Loucy (cell line): ENCODE results near the gene SNRNP40.

Experiments used
- H2AFZ ChIP-seq: fragments of 200-600 bp; sonication (generic); 2 replicates; pipeline ENCODE4 v1.6.0; 2016; ENCODE audit warnings: antibody characterized with exemption, mild to moderate bottlenecking, low read length, moderate library complexity
- H3F3A ChIP-seq: fragments of 200-600 bp; 2 replicates; pipeline ENCODE4 v1.6.0; 2016; ENCODE audit warnings: antibody characterized with exemption, low read depth, mild to moderate bottlenecking
- H3K27me3 ChIP-seq: fragments of 200-600 bp; sonication (generic); 2 replicates; pipeline ENCODE4 v1.6.1; 2014; ENCODE audit warnings: low read length, mild to moderate bottlenecking; ENCODE audit not compliant: insufficient read depth, poor library complexity, severe bottlenecking
- H3K36me3 ChIP-seq: fragments of 200-600 bp; sonication (generic); 2 replicates; pipeline ENCODE4 v1.6.1; 2016; ENCODE audit warnings: low read length; ENCODE audit not compliant: insufficient read depth
- H3K4me1 ChIP-seq: fragments of 200-600 bp; sonication (generic); 2 replicates; pipeline ENCODE4 v1.5.1; 2014; ENCODE audit warnings: low read length, mild to moderate bottlenecking; ENCODE audit not compliant: insufficient read depth, poor library complexity, severe bottlenecking
- H3K4me2 ChIP-seq: fragments of 200-600 bp; sonication (generic); 2 replicates; pipeline ENCODE4 v1.6.0; 2014; ENCODE audit warnings: antibody characterized with exemption, low read length, low read depth, mild to moderate bottlenecking; ENCODE audit not compliant: poor library complexity, severe bottlenecking
- H3K4me3 ChIP-seq: fragments of 200-600 bp; sonication (generic); 2 replicates; pipeline ENCODE4 v1.5.1; 2014; ENCODE audit warnings: low read length, mild to moderate bottlenecking, mixed read lengths; ENCODE audit not compliant: poor library complexity, severe bottlenecking
- H3K79me2 ChIP-seq: fragments of 200-600 bp; sonication (generic); 2 replicates; pipeline ENCODE4 v1.6.1; 2014; ENCODE audit warnings: low read length; ENCODE audit not compliant: insufficient read depth
- H3K9ac ChIP-seq: fragments of 200-600 bp; sonication (generic); 2 replicates; pipeline ENCODE4 v1.6.0; 2014; ENCODE audit warnings: mild to moderate bottlenecking, low read depth, low read length, moderate library complexity; ENCODE audit not compliant: poor library complexity, severe bottlenecking
- H3K9me2 ChIP-seq: fragments of 200-600 bp; sonication (generic); replicated peaks from 2 replicates; pipeline ENCODE4 v1.6.1; 2016; ENCODE audit warnings: low read depth, low read length, mixed read lengths
- H3K9me3 ChIP-seq: fragments of 200-600 bp; sonication (generic); 2 replicates; pipeline ENCODE4 v1.6.1; 2014; ENCODE audit warnings: mild to moderate bottlenecking, antibody characterized with exemption, low read length, low read depth; ENCODE audit not compliant: insufficient read depth
- H4K20me1 ChIP-seq: fragments of 200-600 bp; sonication (generic); 2 replicates; pipeline ENCODE4 v1.6.0; 2014; ENCODE audit warnings: antibody characterized with exemption, low read length, mild to moderate bottlenecking; ENCODE audit not compliant: insufficient read depth, poor library complexity, severe bottlenecking
- CTCF ChIP-seq: fragments of 200-600 bp; sonication (generic); conservative IDR thresholded peaks from 2 replicates; pipeline ENCODE4 v1.5.1; 2014; ENCODE audit warnings: mild to moderate bottlenecking, antibody characterized with exemption, low read length
- EZH2phosphoT487 ChIP-seq: fragments of 200-600 bp; IDR thresholded peaks from 2 replicates; pipeline ENCODE4 v1.6.1; 2018; ENCODE audit warnings: antibody characterized with exemption, mild to moderate bottlenecking, moderate library complexity, borderline replicate concordance

SNRNP40 gene

GRCh38 chr1:31296486-31297276 is at the start of gene SNRNP40, which contains the start of gene ZCCHC17:
TSS of gene SNRNP40 (minus strand) at chr1:31296788. CDS start at chr1:31296751, 37 bp downstream.
TSS of gene ZCCHC17 (plus strand) at chr1:31297032. CDS start at chr1:31310099, 13,067 bp downstream.
- peaks cover 29% of the 10 kb centered on the region for H3K4me1 ChIP-seq
- peak within 1 kb of the TSS; percentile 77 for H2AFZ ChIP-seq
- no peaks in the 10 kb centered on the region for H3K27me3 ChIP-seq
- H3K4me3 ChIP-seq: peak within 1 kb of the TSS; percentile 96
- H3K4me2 ChIP-seq: peak within 1 kb of the TSS; percentile 84
- H3K9me2 ChIP-seq: no peaks in the 10 kb centered on the region
- peaks cover 20% of the 10 kb centered on the region for H4K20me1 ChIP-seq
- peaks cover 81% of the 10 kb centered on the region for H3K79me2 ChIP-seq
- H3K36me3 ChIP-seq: peaks cover 18% of the 10 kb centered on the region
- no peak for TF ChIP-seq EZH2phosphoT487
- no peak for TF ChIP-seq CTCF
- H3F3A ChIP-seq: no peaks in the 10 kb centered on the region
- H3K9me3 ChIP-seq: no peaks in the 10 kb centered on the region
- peak within 1 kb of the TSS; percentile 98 for H3K9ac ChIP-seq

DNA sequence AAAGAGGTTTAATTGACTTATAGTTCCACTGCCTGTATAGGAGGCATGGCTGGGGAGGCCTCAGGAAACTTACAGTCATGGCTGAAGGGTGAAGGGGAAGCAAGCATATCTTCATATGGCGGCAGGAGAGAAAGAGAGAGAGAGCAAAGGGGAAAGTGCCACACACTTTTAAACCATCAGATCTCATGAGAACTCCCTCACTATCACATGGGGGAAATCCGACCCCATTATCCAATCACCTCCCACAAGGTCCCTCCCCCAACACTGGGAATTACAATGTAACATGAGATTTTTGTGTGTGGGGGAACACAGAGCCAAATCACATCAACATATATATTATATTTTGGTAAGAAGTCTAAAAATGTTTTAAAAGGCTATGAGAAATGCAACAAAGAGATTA is 49.0 kb upstream of the SNRNP40 start:
- Histone ChIP-seq H3K79me2 (no peaks in the 10 kb centered on the region), H3K27me3 (no peaks in the 10 kb centered on the region), H3K9me2 (no peaks in the 10 kb centered on the region), H3K9me3 (no peaks in the 10 kb centered on the region), H4K20me1 (no peaks in the 10 kb centered on the region), H3K4me3 (no peak overlapping the region), H3K9ac (no peak overlapping the region), H2AFZ (no peak overlapping the region), H3K4me1 (no peaks in the 10 kb centered on the region), H3F3A (no peaks in the 10 kb centered on the region), H3K36me3 (peaks cover 11% of the 10 kb centered on the region), H3K4me2 (no peak overlapping the region)
- TF ChIP-seq EZH2phosphoT487: no peak
- TF ChIP-seq CTCF: no peak

GRCh38 chr1:31344503-31344902 is 47.9 kb upstream of the SNRNP40 start:
- H3K4me1 ChIP-seq: no peaks in the 10 kb centered on the region
- H3K9ac ChIP-seq: no peak overlapping the region
- no peaks in the 10 kb centered on the region for H3K79me2 ChIP-seq
- H3K36me3 ChIP-seq: peaks cover 11% of the 10 kb centered on the region
- H3F3A ChIP-seq: no peaks in the 10 kb centered on the region
- H3K4me3 ChIP-seq: no peak overlapping the region
- H3K9me2 ChIP-seq: no peaks in the 10 kb centered on the region
- H3K4me2 ChIP-seq: no peak overlapping the region
- TF ChIP-seq EZH2phosphoT487 (no peak), CTCF (no peak)
- H2AFZ ChIP-seq: no peak overlapping the region
- no peaks in the 10 kb centered on the region for H3K9me3 ChIP-seq
- H4K20me1 ChIP-seq: no peaks in the 10 kb centered on the region
- H3K27me3 ChIP-seq: no peaks in the 10 kb centered on the region
